MM.1S (cell line): ENCODE measurements around the gene CDON.

ENCODE experiments used
- DNase-seq: peaks from one replicate; pipeline ENCODE4 v3.0.0-alpha.2; 2015
- H2AFZ ChIP-seq: fragments of 300-600 bp; sonication (generic); 2 replicates; pipeline ENCODE4 v1.6.0; 2016; ENCODE audit warnings: antibody characterized with exemption, low read length
- H3F3A ChIP-seq: fragments of 300-600 bp; sonication (generic); 2 replicates; pipeline ENCODE4 v1.6.1; 2016; ENCODE audit warnings: mild to moderate bottlenecking, antibody characterized with exemption, low read length, moderate library complexity, mixed read lengths; ENCODE audit not compliant: insufficient read depth
- H3K27ac ChIP-seq: fragments of 300-600 bp; sonication (generic); 2 replicates; pipeline ENCODE4 v1.5.1; 2016; ENCODE audit warnings: mild to moderate bottlenecking, low read length
- H3K27me3 ChIP-seq: fragments of 300-600 bp; sonication (generic); replicated peaks from 2 replicates; pipeline ENCODE4 v1.6.0; 2016; ENCODE audit warnings: low read length; ENCODE audit not compliant: insufficient read depth
- H3K36me3 ChIP-seq: fragments of 300-600 bp; sonication (generic); replicated peaks from 2 replicates; pipeline ENCODE4 v1.6.1; 2016; ENCODE audit warnings: mild to moderate bottlenecking, low read length, mixed read lengths; ENCODE audit not compliant: insufficient read depth
- H3K4me1 ChIP-seq: fragments of 300-600 bp; sonication (generic); 2 replicates; pipeline ENCODE4 v1.6.1; 2016; ENCODE audit warnings: low read length, mixed read lengths
- H3K4me2 ChIP-seq: fragments of 300-600 bp; sonication (generic); 2 replicates; pipeline ENCODE4 v1.6.0; 2016; ENCODE audit warnings: low read depth, low read length
- H3K4me3 ChIP-seq: fragments of 300-600 bp; sonication (generic); 2 replicates; pipeline ENCODE4 v1.5.1; 2016; ENCODE audit warnings: low read length, mixed read lengths
- H3K79me2 ChIP-seq: fragments of 300-600 bp; sonication (generic); 2 replicates; pipeline ENCODE4 v1.6.1; 2016; ENCODE audit warnings: mixed run types, low read length, mixed read lengths
- H3K9ac ChIP-seq: fragments of 300-600 bp; sonication (generic); 2 replicates; pipeline ENCODE4 v1.6.1; 2016; ENCODE audit warnings: low read length, mixed read lengths
- H3K9me2 ChIP-seq: fragments of 300-600 bp; sonication (generic); replicated peaks from 2 replicates; pipeline ENCODE4 v1.6.1; 2016; ENCODE audit warnings: mild to moderate bottlenecking, low read length, mixed read lengths; ENCODE audit not compliant: insufficient read depth
- H3K9me3 ChIP-seq: fragments of 300-600 bp; sonication (generic); replicated peaks from 2 replicates; pipeline ENCODE4 v1.6.1; 2016; ENCODE audit warnings: mild to moderate bottlenecking, low read length, mixed read lengths; ENCODE audit not compliant: insufficient read depth
- H4K20me1 ChIP-seq: fragments of 300-600 bp; sonication (generic); 2 replicates; pipeline ENCODE4 v1.6.1; 2016; ENCODE audit warnings: mild to moderate bottlenecking, low read length, moderate library complexity, mixed read lengths; ENCODE audit not compliant: insufficient read depth
- EZH2 ChIP-seq: fragments of 300-600 bp; sonication (generic); optimal IDR thresholded peaks from 2 replicates; pipeline ENCODE3; 2017; ENCODE audit warnings: low read depth, mild to moderate bottlenecking, antibody characterized with exemption, low read length, mixed read lengths
- EZH2phosphoT487 ChIP-seq: fragments of 300-600 bp; sonication (generic); IDR thresholded peaks from 2 replicates; pipeline ENCODE4 v1.6.1; 2018; ENCODE audit warnings: antibody characterized with exemption, low read length
- TF ChIP-seq, protein P1 (sequence below): fragments of 300-600 bp; sonication (generic); IDR thresholded peaks from 2 replicates; pipeline ENCODE4 v1.5.1; 2016; ENCODE audit warnings: antibody characterized with exemption, low read length, mixed read lengths

CDON gene

DNA sequence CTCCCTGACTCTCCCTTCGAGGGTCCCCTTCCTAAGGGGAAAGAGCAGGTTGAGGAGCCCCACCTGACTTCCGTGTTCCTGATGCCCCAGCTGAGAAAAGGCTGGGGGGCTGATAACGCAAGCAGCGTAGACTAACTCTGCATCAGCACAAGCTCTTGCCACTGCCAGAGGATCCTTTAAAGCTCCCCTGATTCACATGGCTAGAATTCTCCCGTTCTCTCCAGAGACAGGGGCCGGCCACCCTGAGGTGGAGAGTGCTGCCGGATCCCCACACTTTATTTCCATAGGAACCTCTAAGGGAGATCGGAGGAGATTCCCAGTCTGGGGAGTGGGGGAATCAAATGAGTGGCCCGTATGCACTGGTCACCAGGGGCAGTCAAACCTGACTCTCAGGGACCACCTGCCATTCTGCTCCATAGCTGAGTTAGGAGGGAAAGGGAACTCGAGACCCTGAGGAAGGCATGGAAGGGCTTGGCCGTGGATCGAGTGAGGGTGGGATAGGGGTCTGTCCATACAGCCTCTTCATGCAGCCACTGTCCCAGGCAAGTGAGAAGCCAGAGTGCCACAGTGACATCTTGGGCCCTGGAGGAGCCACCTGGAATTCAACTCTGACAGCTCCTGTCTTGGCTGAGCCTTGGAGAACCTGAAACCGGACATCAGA, 118.2 kb downstream of the CDON start:
- H3K9me3 ChIP-seq = no peaks in the 10 kb centered on the region
- no peak overlapping the region for H2AFZ ChIP-seq
- H3K4me3 ChIP-seq = no peak overlapping the region
- TF ChIP-seq, protein P1, sequence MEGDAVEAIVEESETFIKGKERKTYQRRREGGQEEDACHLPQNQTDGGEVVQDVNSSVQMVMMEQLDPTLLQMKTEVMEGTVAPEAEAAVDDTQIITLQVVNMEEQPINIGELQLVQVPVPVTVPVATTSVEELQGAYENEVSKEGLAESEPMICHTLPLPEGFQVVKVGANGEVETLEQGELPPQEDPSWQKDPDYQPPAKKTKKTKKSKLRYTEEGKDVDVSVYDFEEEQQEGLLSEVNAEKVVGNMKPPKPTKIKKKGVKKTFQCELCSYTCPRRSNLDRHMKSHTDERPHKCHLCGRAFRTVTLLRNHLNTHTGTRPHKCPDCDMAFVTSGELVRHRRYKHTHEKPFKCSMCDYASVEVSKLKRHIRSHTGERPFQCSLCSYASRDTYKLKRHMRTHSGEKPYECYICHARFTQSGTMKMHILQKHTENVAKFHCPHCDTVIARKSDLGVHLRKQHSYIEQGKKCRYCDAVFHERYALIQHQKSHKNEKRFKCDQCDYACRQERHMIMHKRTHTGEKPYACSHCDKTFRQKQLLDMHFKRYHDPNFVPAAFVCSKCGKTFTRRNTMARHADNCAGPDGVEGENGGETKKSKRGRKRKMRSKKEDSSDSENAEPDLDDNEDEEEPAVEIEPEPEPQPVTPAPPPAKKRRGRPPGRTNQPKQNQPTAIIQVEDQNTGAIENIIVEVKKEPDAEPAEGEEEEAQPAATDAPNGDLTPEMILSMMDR = no peak
- no peak for TF ChIP-seq EZH2
- no peak for TF ChIP-seq EZH2phosphoT487
- H3K9me2 ChIP-seq = no peaks in the 10 kb centered on the region
- H3K4me1 ChIP-seq = peaks cover 5% of the 10 kb centered on the region
- H4K20me1 ChIP-seq = no peaks in the 10 kb centered on the region
- H3K4me2 ChIP-seq = no peak overlapping the region
- no peaks in the 10 kb centered on the region for H3K36me3 ChIP-seq
- H3K9ac ChIP-seq = no peak overlapping the region
- H3K27me3 ChIP-seq = no peaks in the 10 kb centered on the region
- DNase-seq = no peak
- no peak overlapping the region for H3K27ac ChIP-seq
- no peaks in the 10 kb centered on the region for H3K79me2 ChIP-seq
- no peaks in the 10 kb centered on the region for H3F3A ChIP-seq

DNA sequence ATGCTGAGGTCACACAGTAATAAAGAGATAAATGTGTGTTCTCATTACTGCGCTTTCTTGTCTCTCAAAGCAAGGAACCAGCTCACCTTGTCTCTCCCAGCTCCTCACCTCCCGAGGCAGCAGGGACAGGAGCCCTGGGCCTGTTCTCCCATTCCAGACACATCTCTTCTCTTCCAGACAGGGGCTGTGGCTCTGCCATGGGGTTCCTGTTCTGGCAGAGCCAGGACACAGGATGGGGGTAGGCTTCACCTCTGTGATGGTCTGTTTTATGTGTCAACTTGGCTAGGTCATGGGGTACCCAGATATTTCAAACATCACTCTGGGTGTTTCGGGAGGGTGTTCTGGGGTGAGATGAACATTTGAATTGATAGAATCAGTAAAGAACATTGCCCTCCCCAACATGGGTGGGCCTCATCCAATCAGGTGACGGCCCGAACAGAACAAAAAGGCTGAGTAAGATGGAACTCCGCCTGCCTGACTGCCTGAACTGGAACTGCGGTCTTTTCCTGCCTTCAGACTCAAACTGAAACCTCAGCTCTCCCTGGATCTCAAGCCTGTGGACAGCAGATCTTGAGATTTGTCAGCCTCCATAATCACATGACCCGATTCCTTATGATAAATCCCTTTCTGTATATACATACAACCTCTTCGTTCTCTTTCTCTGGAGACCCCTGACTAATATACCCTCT, 118.9 kb downstream of the CDON start:
- Histone ChIP-seq H3K4me2 (no peak overlapping the region), H3F3A (no peaks in the 10 kb centered on the region)
- TF ChIP-seq, protein P1 = no peak
- TF ChIP-seq EZH2 (no peak), EZH2phosphoT487 (no peak)

DNA sequence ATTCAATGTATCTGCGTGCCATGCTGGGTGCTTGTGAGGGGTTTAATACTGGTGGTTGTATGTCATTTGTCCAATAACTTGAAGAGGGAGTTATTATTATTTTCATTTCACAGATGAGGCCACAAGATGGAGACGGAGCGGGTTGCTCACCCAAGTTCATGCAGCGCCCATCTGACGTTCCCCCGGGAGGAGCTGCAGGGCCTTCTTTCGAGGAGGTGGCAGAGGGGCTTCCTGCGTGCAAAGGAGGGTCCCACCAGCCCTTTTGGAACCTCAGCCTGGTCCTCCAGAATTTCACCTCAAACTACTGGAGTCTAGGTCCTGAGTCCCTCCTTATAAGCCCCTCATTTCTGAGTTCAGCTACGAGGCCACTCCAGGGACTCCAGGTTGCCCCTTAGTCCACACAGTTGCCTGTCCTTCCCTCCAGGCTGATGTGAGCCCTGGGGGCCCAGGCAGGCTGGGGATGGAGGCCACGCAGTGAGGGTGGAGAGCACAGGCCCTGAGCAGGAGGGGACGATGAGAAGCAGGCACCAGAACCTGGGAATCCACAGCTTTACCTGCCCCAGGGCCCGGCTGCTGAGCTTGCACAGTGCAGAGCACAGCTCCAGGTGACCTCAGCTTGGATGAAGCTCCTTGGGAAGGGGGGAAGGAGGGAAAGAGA, 119.8 kb downstream of the CDON start:
- H3K36me3 ChIP-seq = no peaks in the 10 kb centered on the region
- no peaks in the 10 kb centered on the region for H3K79me2 ChIP-seq
- H4K20me1 ChIP-seq = no peaks in the 10 kb centered on the region
- no peak overlapping the region for H3K4me3 ChIP-seq
- H3K9ac ChIP-seq = no peak overlapping the region
- no peak for DNase-seq
- H3K4me2 ChIP-seq = no peak overlapping the region
- TF ChIP-seq EZH2phosphoT487 = no peak
- TF ChIP-seq, protein P1 = no peak
- no peak for TF ChIP-seq EZH2
- no peaks in the 10 kb centered on the region for H3K9me2 ChIP-seq
- no peak overlapping the region for H2AFZ ChIP-seq
- no peaks in the 10 kb centered on the region for H3F3A ChIP-seq
- no peaks in the 10 kb centered on the region for H3K9me3 ChIP-seq
- peaks cover 5% of the 10 kb centered on the region for H3K4me1 ChIP-seq
- no peak overlapping the region for H3K27ac ChIP-seq
- no peaks in the 10 kb centered on the region for H3K27me3 ChIP-seq

More for the DNA sequence above, 118.9 kb downstream of the CDON start:
- H3K27ac ChIP-seq = no peak overlapping the region
- DNase-seq = no peak
- H3K9ac ChIP-seq = no peak overlapping the region
- H2AFZ ChIP-seq = no peak overlapping the region
- H3K36me3 ChIP-seq = no peaks in the 10 kb centered on the region
- H3K27me3 ChIP-seq = no peaks in the 10 kb centered on the region
- H3K9me2 ChIP-seq = no peaks in the 10 kb centered on the region
- no peaks in the 10 kb centered on the region for H3K9me3 ChIP-seq
- H3K79me2 ChIP-seq = no peaks in the 10 kb centered on the region
- no peak overlapping the region for H3K4me3 ChIP-seq
- no peaks in the 10 kb centered on the region for H4K20me1 ChIP-seq
- H3K4me1 ChIP-seq = peaks cover 5% of the 10 kb centered on the region
